NCI-H2227 (cell line): Measurements from ENCODE around the gene STX17.
"Not testable (repeated sequence)": the region's sequence is repeated elsewhere in the genome, so short reads cannot be mapped to it uniquely, and the experiment has no call there.

ENCODE experiments used
- DNase-seq: peaks from one replicate; lab custom pipeline; 2025; ENCODE audit not compliant: unreplicated experiment; lab: John Stamatoyannopoulos, UW

Gene STX17

GRCh38 chr9:99906403-99907207, at the start of gene STX17:
TSS of gene STX17 (plus strand) at chr9:99906654. CDS start at chr9:99915240, 8,586 bp downstream.
- peak; percentile 82 for DNase-seq

- DNase-seq, result not testable (repeated sequence)
These were observed 48.9 kb upstream of the STX17 start for GRCh38 chr9:99857576-99857975.

GRCh38 chr9:99858087-99858486, 48.4 kb upstream of the STX17 start:
- DNase-seq, result no peak

- peak; percentile 7 for DNase-seq
These were observed 47.0 kb upstream of the STX17 start for GRCh38 chr9:99859243-99859980.

GRCh38 chr9:99860266-99860665, 46.2 kb upstream of the STX17 start:
- DNase-seq, result no peak

GRCh38 chr9:99863955-99864354, 42.5 kb upstream of the STX17 start:
- no peak for DNase-seq

GRCh38 chr9:99866398-99866797, 40.1 kb upstream of the STX17 start:
- no peak for DNase-seq

- no peak for DNase-seq
These were observed 38.9 kb upstream of the STX17 start for GRCh38 chr9:99867536-99867935.

- no peak for DNase-seq
These were observed 38.5 kb upstream of the STX17 start for GRCh38 chr9:99867968-99868367.

- no peak for DNase-seq
These were observed 37.6 kb upstream of the STX17 start for GRCh38 chr9:99868845-99869244.

- no peak for DNase-seq
These were observed 36.3 kb upstream of the STX17 start for GRCh38 chr9:99870126-99870525.

- DNase-seq, result no peak
These were observed 32.9 kb upstream of the STX17 start for GRCh38 chr9:99873531-99873930.

GRCh38 chr9:99873943-99874584, 32.4 kb upstream of the STX17 start:
- no peak for DNase-seq

- no peak for DNase-seq
These were observed 30.3 kb upstream of the STX17 start for GRCh38 chr9:99876190-99876589.

- no peak for DNase-seq
These were observed 27.8 kb upstream of the STX17 start for GRCh38 chr9:99878651-99879050.

- no peak for DNase-seq
These were observed 24.7 kb upstream of the STX17 start for GRCh38 chr9:99881769-99882168.

- DNase-seq, result no peak
These were observed 20.7 kb upstream of the STX17 start for GRCh38 chr9:99885747-99886146.

GRCh38 chr9:99889120-99889519, 17.3 kb upstream of the STX17 start:
- DNase-seq, result no peak

- no peak for DNase-seq
These were observed 11.6 kb upstream of the STX17 start for GRCh38 chr9:99894826-99895225.

GRCh38 chr9:99895510-99895909, 10.9 kb upstream of the STX17 start:
- DNase-seq, result no peak

- no peak for DNase-seq
These were observed 10.3 kb upstream of the STX17 start for GRCh38 chr9:99896119-99896518.

GRCh38 chr9:99903393-99903792, 3.1 kb upstream of the STX17 start:
- no peak for DNase-seq
